Muscle layer of colon (tissue), 2 donors: ENCODE data around the gene OR2A1.
"Not testable (repeated sequence)": the region's sequence is repeated elsewhere in the genome, so short reads cannot be mapped to it uniquely, and the experiment has no call there.

Experiments used
- H3K27ac ChIP-seq: one replicate; pipeline ENCODE4 v1.7.0; 2013; ENCODE audit warnings: low read depth, mild to moderate bottlenecking, low read length, moderate library complexity
- H3K27me3 ChIP-seq, 2 donors: one replicate each; pipeline ENCODE4 v1.7.0; 2013; ENCODE audit warnings: low read length in 2 of 2, mild to moderate bottlenecking in 2 of 2; ENCODE audit not compliant: insufficient read depth in 2 of 2, control insufficient read depth in 1 of 2
- H3K36me3 ChIP-seq: one replicate; pipeline ENCODE4 v1.7.0; 2013; ENCODE audit warnings: mild to moderate bottlenecking, low read length; ENCODE audit not compliant: insufficient read depth
- H3K4me1 ChIP-seq: one replicate; pipeline ENCODE4 v1.7.0; 2013; ENCODE audit warnings: mild to moderate bottlenecking, low read length; ENCODE audit not compliant: insufficient read depth
- H3K4me3 ChIP-seq, 2 donors: one replicate each; pipeline ENCODE4 v1.7.0; 2013; ENCODE audit warnings: low read length in 2 of 2, low read depth in 1 of 2, mild to moderate bottlenecking in 1 of 2, moderate library complexity in 1 of 2
- H3K9ac ChIP-seq: one replicate; pipeline ENCODE4 v1.7.0; 2013; ENCODE audit warnings: low read length
- H3K9me3 ChIP-seq: one replicate; pipeline ENCODE4 v1.7.0; 2013; ENCODE audit warnings: mild to moderate bottlenecking, low read length
- donor health status: abdominal sarcoma.
- donor health status: Adenocarcinoma of cecum.

The OR2A1 gene

DNA sequence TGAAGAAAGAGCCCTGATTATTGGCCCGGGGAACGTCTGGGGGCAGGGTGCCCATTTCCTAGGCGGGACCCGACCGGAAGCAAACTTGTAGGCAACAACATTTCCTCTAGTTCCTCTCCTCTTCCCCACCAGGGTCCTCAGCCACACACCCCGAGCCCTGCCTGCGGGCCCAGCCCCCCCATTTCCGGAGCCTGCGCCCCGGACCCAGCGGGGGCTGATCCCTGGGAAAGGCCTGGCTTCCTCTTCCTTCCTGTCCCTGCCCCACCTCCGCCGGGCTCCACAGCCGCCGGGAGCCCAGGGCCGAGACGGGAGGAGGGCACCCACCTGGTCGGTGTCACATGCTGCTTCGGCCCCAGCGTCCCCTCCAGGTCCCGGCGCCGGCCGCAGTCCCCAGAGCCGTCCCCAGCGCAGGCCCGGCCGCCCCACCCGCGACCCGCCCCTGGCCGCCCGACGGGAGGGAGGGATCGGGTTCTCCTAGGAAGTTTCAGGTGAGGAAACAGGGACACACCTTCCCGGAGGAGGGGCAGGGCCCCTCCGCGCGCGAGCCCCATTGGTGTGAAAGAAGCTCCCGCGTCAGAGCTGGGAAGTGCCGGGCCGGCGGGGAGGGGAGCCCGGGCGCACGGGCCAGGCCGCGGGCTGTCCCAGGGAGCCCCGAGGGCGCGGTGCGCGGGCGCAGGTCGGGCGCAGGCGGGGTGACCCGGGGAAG, 18.3 kb upstream of the OR2A1 start:
- not testable (repeated sequence) for H3K9ac ChIP-seq, H3K27ac ChIP-seq, H3K4me1 ChIP-seq, H3K9me3 ChIP-seq, H3K36me3 ChIP-seq, H3K4me3 ChIP-seq, H3K27me3 ChIP-seq

DNA sequence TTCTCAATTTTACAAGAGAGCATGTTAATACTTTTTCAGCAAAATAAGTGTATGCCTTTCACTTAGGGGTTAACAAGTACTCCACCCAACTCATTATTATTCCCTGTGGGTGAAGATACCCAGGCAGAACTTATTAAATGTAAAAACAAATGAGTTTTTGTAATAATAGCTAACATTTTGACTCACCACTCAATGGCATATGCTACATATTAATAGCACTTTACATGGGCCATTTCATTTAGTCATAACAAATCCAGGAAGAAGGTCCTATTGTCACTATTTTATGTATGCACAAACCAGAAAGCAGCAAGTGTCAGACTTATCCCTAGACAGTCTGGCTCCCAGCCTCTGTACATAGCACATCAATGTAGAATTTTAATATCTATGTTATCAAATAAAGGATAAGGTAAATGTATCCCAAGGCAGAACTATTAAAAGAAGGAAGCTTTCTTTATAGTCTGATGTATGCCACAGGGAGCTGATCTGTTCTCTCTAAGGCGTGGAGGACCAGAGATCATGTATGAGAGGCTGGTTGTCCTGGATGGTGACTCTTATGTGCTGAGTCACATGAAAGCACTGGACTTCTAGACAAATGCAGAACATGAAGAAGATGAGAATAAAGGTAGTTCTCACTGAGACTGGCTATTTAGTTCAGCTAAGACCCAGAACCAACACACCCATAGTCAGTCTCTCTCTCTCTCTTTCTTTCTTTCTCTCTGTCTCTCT, 9.5 kb upstream of the OR2A1 start:
- not testable (repeated sequence) for H3K27ac ChIP-seq, H3K4me3 ChIP-seq, H3K27me3 ChIP-seq, H3K4me1 ChIP-seq, H3K9me3 ChIP-seq, H3K9ac ChIP-seq, H3K36me3 ChIP-seq

GRCh38 chr7:144303607-144304006, 8.6 kb upstream of the OR2A1 start:
- H3K4me1 ChIP-seq = not testable (repeated sequence)

GRCh38 chr7:144305156-144305555, 7.1 kb upstream of the OR2A1 start:
- H3K36me3 ChIP-seq, H3K9ac ChIP-seq, H3K27ac ChIP-seq, H3K27me3 ChIP-seq, H3K4me3 ChIP-seq, H3K4me1 ChIP-seq, H3K9me3 ChIP-seq: not testable (repeated sequence)

More at GRCh38 chr7:144303607-144304006, 8.6 kb upstream of the OR2A1 start:
- H3K9me3 ChIP-seq, H3K9ac ChIP-seq, H3K4me3 ChIP-seq, H3K27me3 ChIP-seq, H3K36me3 ChIP-seq, H3K27ac ChIP-seq: not testable (repeated sequence)

GRCh38 chr7:144309702-144310101, 2.5 kb upstream of the OR2A1 start:
- H3K4me1 ChIP-seq, H3K36me3 ChIP-seq, H3K9ac ChIP-seq, H3K9me3 ChIP-seq, H3K27me3 ChIP-seq, H3K4me3 ChIP-seq, H3K27ac ChIP-seq: not testable (repeated sequence)

DNA sequence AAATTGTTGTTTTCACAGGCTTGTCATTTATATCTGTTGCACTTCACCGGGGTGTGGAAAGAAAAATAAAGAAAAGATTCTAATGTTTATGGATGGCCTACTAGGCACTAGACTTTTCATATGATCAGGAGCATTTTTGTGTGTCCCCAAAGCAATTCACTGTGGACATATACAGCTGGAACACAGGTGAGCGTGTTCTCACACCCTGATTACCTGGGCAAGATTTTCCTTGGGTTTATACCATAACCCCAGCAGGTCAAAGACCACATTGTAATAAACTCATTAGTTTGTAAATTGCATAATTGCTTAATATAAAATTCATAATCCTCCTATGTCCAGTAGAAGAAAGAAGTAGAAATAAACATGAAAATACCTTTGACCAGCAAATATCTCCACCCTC, 1.0 kb upstream of the OR2A1 start:
- H3K9me3 ChIP-seq, H3K4me1 ChIP-seq: not testable (repeated sequence)

DNA sequence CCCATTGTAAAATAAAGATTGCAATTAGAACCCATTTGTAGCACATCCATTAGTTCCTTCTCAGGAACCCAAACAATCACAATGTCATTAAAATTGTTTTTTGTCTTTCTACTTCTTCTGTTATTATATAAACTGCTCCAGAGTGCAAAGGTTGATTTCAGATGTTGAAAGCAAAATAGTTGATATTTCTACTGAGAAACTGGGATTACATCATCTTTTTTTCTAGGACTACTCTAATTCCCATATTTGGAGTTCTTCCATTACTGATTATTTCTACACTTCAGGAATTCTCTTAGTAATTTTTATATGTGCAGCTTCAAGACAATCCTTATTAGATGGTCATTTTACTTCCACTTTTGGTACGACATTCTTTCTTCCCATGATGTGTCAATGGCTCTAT, 5.3 kb downstream of the OR2A1 start:
- not testable (repeated sequence) for H3K9me3 ChIP-seq, H3K4me3 ChIP-seq, H3K4me1 ChIP-seq, H3K36me3 ChIP-seq, H3K27ac ChIP-seq, H3K9ac ChIP-seq, H3K27me3 ChIP-seq

More for the DNA sequence above, 1.0 kb upstream of the OR2A1 start:
- H3K36me3 ChIP-seq, H3K27me3 ChIP-seq, H3K27ac ChIP-seq, H3K4me3 ChIP-seq, H3K9ac ChIP-seq: not testable (repeated sequence)

- not testable (repeated sequence) for H3K4me1 ChIP-seq, H3K9ac ChIP-seq, H3K9me3 ChIP-seq, H3K4me3 ChIP-seq, H3K27ac ChIP-seq, H3K36me3 ChIP-seq, H3K27me3 ChIP-seq
These were observed 7.3 kb downstream of the OR2A1 start for GRCh38 chr7:144319547-144319946.

- H3K9ac ChIP-seq, H3K27me3 ChIP-seq, H3K4me3 ChIP-seq, H3K36me3 ChIP-seq, H3K27ac ChIP-seq, H3K4me1 ChIP-seq, H3K9me3 ChIP-seq: not testable (repeated sequence)
These were observed 9.5 kb downstream of the OR2A1 start for GRCh38 chr7:144321677-144322206.

DNA sequence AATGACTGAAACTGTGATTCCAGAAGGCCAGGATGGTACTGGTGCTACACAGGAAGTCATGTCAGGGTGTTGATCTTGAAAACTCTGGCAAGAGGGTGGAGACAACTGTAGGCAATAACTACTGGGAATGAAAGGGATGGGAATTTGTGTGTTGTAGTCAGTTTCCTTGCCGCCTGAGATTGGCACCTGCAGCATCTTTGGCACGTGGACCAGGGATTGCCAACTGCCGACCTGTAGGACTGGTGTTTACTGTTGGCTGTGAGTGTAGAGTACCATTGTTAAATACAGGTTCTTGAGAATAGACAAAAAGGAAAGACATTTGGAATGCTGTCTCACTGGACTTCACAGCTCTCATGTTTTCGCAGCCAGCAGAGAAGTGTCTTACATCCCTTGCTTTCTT, 11.1 kb downstream of the OR2A1 start:
- H3K9ac ChIP-seq, H3K9me3 ChIP-seq, H3K4me3 ChIP-seq, H3K4me1 ChIP-seq, H3K36me3 ChIP-seq, H3K27ac ChIP-seq, H3K27me3 ChIP-seq: not testable (repeated sequence)

- not testable (repeated sequence) for H3K36me3 ChIP-seq, H3K9ac ChIP-seq, H3K27me3 ChIP-seq, H3K4me1 ChIP-seq, H3K4me3 ChIP-seq, H3K27ac ChIP-seq, H3K9me3 ChIP-seq
These were observed 13.6 kb downstream of the OR2A1 start for GRCh38 chr7:144325868-144326267.

DNA sequence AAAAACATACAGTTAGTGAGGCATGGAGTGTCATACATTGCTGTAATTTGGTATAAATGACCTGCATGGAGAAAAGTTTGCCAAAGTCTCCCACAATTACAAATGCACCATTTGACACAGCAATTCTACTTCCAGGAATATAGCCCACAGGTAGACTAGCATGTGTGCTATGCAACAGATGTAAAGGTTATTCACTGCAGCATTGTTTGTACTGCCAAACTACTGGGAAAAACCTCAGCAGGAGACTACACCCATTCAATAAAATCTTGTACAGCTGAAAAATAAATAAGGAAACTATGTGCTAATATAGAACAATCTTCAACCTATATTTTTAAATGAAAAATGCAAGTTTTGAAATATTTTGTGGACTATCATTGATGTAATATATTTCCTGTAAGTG, 17.8 kb downstream of the OR2A1 start:
- H3K4me1 ChIP-seq, H3K27ac ChIP-seq, H3K36me3 ChIP-seq, H3K9ac ChIP-seq, H3K4me3 ChIP-seq, H3K9me3 ChIP-seq, H3K27me3 ChIP-seq: not testable (repeated sequence)
